K562 (cell line): ENCODE results near the gene C1QTNF5. TPM values are rescaled to one million over a fixed set of nuclear protein-coding genes. Genes with fewer than 3 reads are reported as not detected.

ENCODE experiments used
- ATAC-seq: fragments of 200-7000 bp; cut with Tn5 transposase; 3 replicates; pipeline ENCODE4 v1.9.1; 2020; ENCODE audit warnings: moderate library complexity
- BruUV-seq: library from RNA; stranded (reverse); fragments of 400-500 nt; replicated peaks from 2 replicates; lab custom pipeline; 2021; lab: Mats Ljungman, UMichigan
- CTCF ChIA-PET: fragments of 300-600 bp; formaldehyde crosslinking; extraction: SDS; loops from one replicate; lab custom pipeline; 2021; ENCODE audit warnings: low intra/inter-chr PET ratio; lab: Yijun Ruan, JAX
- POLR2A ChIA-PET: fragments of 300-600, 350-650 bp; sonication (Branson Sonifier 250); formaldehyde crosslinking; extraction: SDS; loops from one replicate; lab custom pipeline; 2021; ENCODE audit warnings: antibody characterized with exemption, inconsistent platforms; lab: Yijun Ruan, JAX
- DNase-seq, 4 experiments: peaks; one replicate each; pipeline versions ENCODE4 v3.0.0 to v3.0.0-alpha.2; 2011 to 2018; ENCODE audit warnings: low spot score in 3 of 4, mixed read lengths in 3 of 4; ENCODE audit errors: extremely low read depth in 1 of 4
- FAIRE-seq: peaks from 2 replicates; lab custom pipeline; 2011; peaks lifted over from hg19 to GRCh38; lab: Jason Lieb, UNC
- H2AFZ ChIP-seq: 2 replicates; pipeline ENCODE4 v1.6.0; 2011; ENCODE audit warnings: low read depth, low read length, control low read depth, inconsistent platforms
- H3K27ac ChIP-seq: fragments of 200-600 bp; 3 replicates; pipeline ENCODE4 v1.8.0; 2011; ENCODE audit warnings: low read depth, mild to moderate bottlenecking, control low read depth, inconsistent platforms, low read length, moderate library complexity, mixed read lengths; ENCODE audit errors: extremely low read depth
- H3K27me3 ChIP-seq, 2 experiments: fragments of 300-600 bp in 1 of 2; 2 replicates in 1 of 2; 3 replicates in 1 of 2; pipeline versions ENCODE4 v1.6.0 to v1.8.0; 2011; ENCODE audit warnings: inconsistent platforms in 2 of 2, low read length in 2 of 2, mild to moderate bottlenecking in 1 of 2, mixed read lengths in 1 of 2, moderate library complexity in 1 of 2; ENCODE audit not compliant: control insufficient read depth in 2 of 2, insufficient read depth in 2 of 2
- H3K36me3 ChIP-seq: fragments of 300-600 bp; 3 replicates; pipeline ENCODE4 v1.8.0; 2011; ENCODE audit warnings: mild to moderate bottlenecking, low read length, inconsistent platforms; ENCODE audit not compliant: control insufficient read depth, insufficient read depth
- H3K4me1 ChIP-seq, 2 experiments: fragments of 200-600 bp in 1 of 2; replicated peaks in 1 of 2; 2 replicates in 1 of 2; 3 replicates in 1 of 2; pipeline versions ENCODE4 v1.5.1 to v1.8.0; 2011; ENCODE audit warnings: inconsistent platforms in 2 of 2, low read length in 2 of 2, mild to moderate bottlenecking in 1 of 2, mixed read lengths in 1 of 2, moderate library complexity in 1 of 2; ENCODE audit not compliant: control insufficient read depth in 2 of 2, insufficient read depth in 2 of 2
- H3K4me2 ChIP-seq: 2 replicates; pipeline ENCODE4 v1.6.1; 2011; ENCODE audit warnings: low read length, control low read depth, inconsistent platforms, mixed read lengths; ENCODE audit not compliant: insufficient read depth
- H3K4me3 ChIP-seq: fragments of 200-600 bp; sonication (generic), shearing (Covaris generic); 2 replicates; pipeline ENCODE4 v1.5.1; 2016; ENCODE audit warnings: control low read depth, inconsistent platforms
- H3K79me2 ChIP-seq: fragments of 200-600 bp; 3 replicates; pipeline ENCODE4 v1.8.0; 2011; ENCODE audit warnings: low read length, inconsistent platforms; ENCODE audit not compliant: control insufficient read depth, insufficient read depth
- H3K9ac ChIP-seq, 2 experiments: 2 replicates each; pipeline versions ENCODE4 v1.6.0 to v1.6.1; 2011; ENCODE audit warnings: low read depth in 2 of 2, low read length in 2 of 2, control low read depth in 1 of 2, inconsistent platforms in 1 of 2, mild to moderate bottlenecking in 1 of 2, mixed read lengths in 1 of 2; ENCODE audit not compliant: insufficient read depth in 1 of 2
- H3K9me1 ChIP-seq: one replicate; pipeline ENCODE4 v1.6.0; 2011; ENCODE audit warnings: inconsistent platforms, mild to moderate bottlenecking, low read length, moderate library complexity; ENCODE audit not compliant: control insufficient read depth, insufficient read depth
- H3K9me3 ChIP-seq: replicated peaks from 2 replicates; pipeline ENCODE4 v1.5.1; 2011; ENCODE audit warnings: low read depth, low read length, inconsistent platforms; ENCODE audit not compliant: control insufficient read depth, insufficient read depth
- H4K20me1 ChIP-seq: replicated peaks from 2 replicates; pipeline ENCODE4 v1.6.1; 2011; ENCODE audit warnings: low read length, inconsistent platforms, mixed read lengths; ENCODE audit not compliant: control insufficient read depth, insufficient read depth
- BCOR ChIP-seq: fragments of 450-650 bp; IDR thresholded peaks from 2 replicates; pipeline ENCODE4 v1.6.1; 2016
- FOXM1 ChIP-seq, 2 experiments: fragments of 450-650 bp in 1 of 2; sonication (generic) in 1 of 2; formaldehyde crosslinking in 1 of 2; IDR thresholded peaks; 2 replicates each; pipeline versions ENCODE4 v1.6.1 to v1.9.0; 2017 to 2022; ENCODE audit warnings: low read depth in 2 of 2, mild to moderate bottlenecking in 2 of 2, missing genetic modification reagents in 1 of 2, moderate library complexity in 1 of 2
- POLR2B ChIP-seq: fragments of 450-650 bp; IDR thresholded peaks from 2 replicates; pipeline ENCODE4 v1.6.1; 2018; ENCODE audit warnings: low read depth; ENCODE audit not compliant: partially characterized antibody
- TOE1 ChIP-seq, 2 experiments: fragments of 450-650 bp in 1 of 2; sonication (generic) in 1 of 2; formaldehyde crosslinking in 1 of 2; IDR thresholded peaks; 2 replicates each; pipeline versions ENCODE4 v1.7.1 to v1.8.0; 2016 to 2022; ENCODE audit warnings: borderline replicate concordance in 2 of 2, mild to moderate bottlenecking in 2 of 2, antibody characterized with exemption in 1 of 2, inconsistent platforms in 1 of 2, low read depth in 1 of 2, missing genetic modification reagents in 1 of 2, moderate library complexity in 1 of 2
- ZNF444 ChIP-seq: fragments of 250-450 bp; sonication (Bioruptor Pico); IDR thresholded peaks from 2 replicates; pipeline ENCODE4 v1.4.0; 2020; ENCODE audit warnings: mild to moderate bottlenecking, moderate library complexity
- ZNF586 ChIP-seq: fragments of 450-650 bp; formaldehyde crosslinking; conservative IDR thresholded peaks from 2 replicates; pipeline ENCODE4 v1.4.0; 2020; ENCODE audit warnings: mild to moderate bottlenecking, moderate library complexity
- ZZZ3 ChIP-seq: fragments of 450-650 bp; IDR thresholded peaks from 2 replicates; pipeline ENCODE4 v1.6.1; 2016; ENCODE audit warnings: antibody characterized with exemption, mild to moderate bottlenecking, moderate library complexity
- WGBS: fragments of 100-300 bp; shearing (Covaris generic); methylation state at CpG from one replicate; pipeline ENCODE4 v1.1.6; 2016; ENCODE audit warnings: low coverage, mixed read lengths; ENCODE audit not compliant: insufficient coverage; ENCODE audit errors: missing lambda C conversion rate; 5-methylcytosine and 5-hydroxymethylcytosine counted together
- in situ Hi-C: fragments of 300-500 bp; cut with MboI; formaldehyde crosslinking; loops from 4 replicates; pipeline ENCODE4 v1.15.0; 2018; ENCODE audit warnings: inconsistent platforms, mixed read lengths
- intact Hi-C: fragments of 100-400 bp; cut with micrococcal nuclease; formaldehyde crosslinking; loops from 2 replicates; pipeline ENCODE4 v1.14.2; 2022
- polyA plus RNA-seq, 8 experiments: library from polyadenylated mRNA; depleted of rRNA in 4 of 8; stranded (reverse) in 5 of 8; unstranded in 3 of 8; fragments of >200 nt; fragmentation: Nextera tagmentation in 2 of 8; fragmentation: Illumina TruSeq in 1 of 8; extraction: Ambion mirVana in 2 of 8; extraction: Trizol in 1 of 8; gene quantifications; 2 replicates each; pipeline versions ENCODE4 v1.2.1 to v1.2.3, GENCODE V29; 2011 to 2014; ENCODE audit warnings: inconsistent platforms in 1 of 8, missing spikeins in 1 of 8
- total RNA-seq, 7 experiments: library from RNA; depleted of rRNA in 6 of 7; stranded (reverse); fragments of >200 nt in 6 of 7; fragmentation: Illumina TruSeq in 2 of 7; extraction: Trizol in 2 of 7; gene quantifications; 2 replicates each; pipeline versions ENCODE4 v1.2.1 to v1.2.3, GENCODE V29; 2011 to 2021; ENCODE audit warnings: low replicate concordance in 1 of 7
- TF ChIP-seq, protein P1 (sequence below): fragments of 450-650 bp; IDR thresholded peaks from 2 replicates; pipeline ENCODE4 v1.6.1; 2017; ENCODE audit warnings: antibody characterized with exemption
- TF ChIP-seq, protein P2 (sequence below): fragments of 450-650 bp; IDR thresholded peaks from 2 replicates; pipeline ENCODE4 v1.6.1; 2018; ENCODE audit not compliant: partially characterized antibody
- TF ChIP-seq, protein P3 (sequence below): fragments of 200-400 bp; formaldehyde crosslinking; IDR thresholded peaks from 2 replicates; pipeline ENCODE4 v1.6.1; 2017; ENCODE audit warnings: mild to moderate bottlenecking, low read depth, low read length, moderate library complexity

Gene C1QTNF5
- total and polyA plus RNA-seq, 9 of the 15 experiments (the other 6 are each of a cell fraction or from before 2014, with no cell fraction given) = 0.07 to 0.76 (median 0.24) TPM; not detected in 1

- no peak for TF ChIP-seq TOE1 (IDR thresholded peaks at IDR 0.05; ENCODE audit: borderline replicate concordance)
- TF ChIP-seq TOE1 (CRISPR knock-in tag; IDR thresholded peaks at IDR 0.05; ENCODE audit: borderline replicate concordance, low read depth) = no peak
- TF ChIP-seq, protein P1, sequence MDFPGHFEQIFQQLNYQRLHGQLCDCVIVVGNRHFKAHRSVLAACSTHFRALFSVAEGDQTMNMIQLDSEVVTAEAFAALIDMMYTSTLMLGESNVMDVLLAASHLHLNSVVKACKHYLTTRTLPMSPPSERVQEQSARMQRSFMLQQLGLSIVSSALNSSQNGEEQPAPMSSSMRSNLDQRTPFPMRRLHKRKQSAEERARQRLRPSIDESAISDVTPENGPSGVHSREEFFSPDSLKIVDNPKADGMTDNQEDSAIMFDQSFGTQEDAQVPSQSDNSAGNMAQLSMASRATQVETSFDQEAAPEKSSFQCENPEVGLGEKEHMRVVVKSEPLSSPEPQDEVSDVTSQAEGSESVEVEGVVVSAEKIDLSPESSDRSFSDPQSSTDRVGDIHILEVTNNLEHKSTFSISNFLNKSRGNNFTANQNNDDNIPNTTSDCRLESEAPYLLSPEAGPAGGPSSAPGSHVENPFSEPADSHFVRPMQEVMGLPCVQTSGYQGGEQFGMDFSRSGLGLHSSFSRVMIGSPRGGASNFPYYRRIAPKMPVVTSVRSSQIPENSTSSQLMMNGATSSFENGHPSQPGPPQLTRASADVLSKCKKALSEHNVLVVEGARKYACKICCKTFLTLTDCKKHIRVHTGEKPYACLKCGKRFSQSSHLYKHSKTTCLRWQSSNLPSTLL = no peak
- TF ChIP-seq FOXM1 (IDR thresholded peaks at IDR 0.05; ENCODE audit: low read depth) = no peak
- TF ChIP-seq FOXM1 (CRISPR knock-in tag; IDR thresholded peaks at IDR 0.05; ENCODE audit: low read depth) = no peak
- TF ChIP-seq ZNF444 (CRISPR knock-in tag) = no peak
Measured at GRCh38 chr11:119329320-119329719, 11.4 kb downstream of the C1QTNF5 start (continued).

GRCh38 chr11:119324189-119324588 is 16.5 kb downstream of the C1QTNF5 start:
- in situ Hi-C loops = no loop called here
- intact Hi-C loops = loop anchor here (5.0 kb wide), 1 partner anchor 397 kb away; the partner anchor contains the start of gene BCL9L
- no peak overlapping the region for H3K9ac ChIP-seq
- no peaks in the 10 kb centered on the region for H3K27me3 ChIP-seq
- CTCF ChIA-PET = interaction anchor here (0.5 to 1.5 kb wide), 5 partner anchors 150 to 417 kb away, joined by 3 to 5 read pairs (median 3); partner anchors contain the start of gene C2CD2L
- no TSS peak for BruUV-seq
- H3K4me2 ChIP-seq = no peak overlapping the region
- no peak overlapping the region for H2AFZ ChIP-seq
- ATAC-seq = no peak
- H3K4me1 ChIP-seq = peaks cover 21 to 34% of the 10 kb centered on the region in 2 experiments
- no peak overlapping the region for H3K27ac ChIP-seq
- 38% methylated on average over 4 of the region's 4 CpGs for WGBS
- H4K20me1 ChIP-seq = no peaks in the 10 kb centered on the region
- H3K9me3 ChIP-seq = no peaks in the 10 kb centered on the region
- FAIRE-seq = no peak
- no peak overlapping the region for H3K4me3 ChIP-seq
- no peaks in the 10 kb centered on the region for H3K9me1 ChIP-seq
- H3K79me2 ChIP-seq = peaks cover 4% of the 10 kb centered on the region; the same call in 2 of the 3 replicates
- no peaks in the 10 kb centered on the region for H3K36me3 ChIP-seq
- POLR2A ChIA-PET = interaction anchor here (0.5 to 1.7 kb wide), 5 partner anchors 14 to 413 kb away, joined by 3 to 4 read pairs (median 3); no protein-coding TSS in a partner anchor
- DNase-seq = no peak
- TF ChIP-seq POLR2B (no peak), ZNF586 (CRISPR knock-in tag) (no peak), ZZZ3 (no peak), BCOR (no peak)
- TF ChIP-seq, protein P2, sequence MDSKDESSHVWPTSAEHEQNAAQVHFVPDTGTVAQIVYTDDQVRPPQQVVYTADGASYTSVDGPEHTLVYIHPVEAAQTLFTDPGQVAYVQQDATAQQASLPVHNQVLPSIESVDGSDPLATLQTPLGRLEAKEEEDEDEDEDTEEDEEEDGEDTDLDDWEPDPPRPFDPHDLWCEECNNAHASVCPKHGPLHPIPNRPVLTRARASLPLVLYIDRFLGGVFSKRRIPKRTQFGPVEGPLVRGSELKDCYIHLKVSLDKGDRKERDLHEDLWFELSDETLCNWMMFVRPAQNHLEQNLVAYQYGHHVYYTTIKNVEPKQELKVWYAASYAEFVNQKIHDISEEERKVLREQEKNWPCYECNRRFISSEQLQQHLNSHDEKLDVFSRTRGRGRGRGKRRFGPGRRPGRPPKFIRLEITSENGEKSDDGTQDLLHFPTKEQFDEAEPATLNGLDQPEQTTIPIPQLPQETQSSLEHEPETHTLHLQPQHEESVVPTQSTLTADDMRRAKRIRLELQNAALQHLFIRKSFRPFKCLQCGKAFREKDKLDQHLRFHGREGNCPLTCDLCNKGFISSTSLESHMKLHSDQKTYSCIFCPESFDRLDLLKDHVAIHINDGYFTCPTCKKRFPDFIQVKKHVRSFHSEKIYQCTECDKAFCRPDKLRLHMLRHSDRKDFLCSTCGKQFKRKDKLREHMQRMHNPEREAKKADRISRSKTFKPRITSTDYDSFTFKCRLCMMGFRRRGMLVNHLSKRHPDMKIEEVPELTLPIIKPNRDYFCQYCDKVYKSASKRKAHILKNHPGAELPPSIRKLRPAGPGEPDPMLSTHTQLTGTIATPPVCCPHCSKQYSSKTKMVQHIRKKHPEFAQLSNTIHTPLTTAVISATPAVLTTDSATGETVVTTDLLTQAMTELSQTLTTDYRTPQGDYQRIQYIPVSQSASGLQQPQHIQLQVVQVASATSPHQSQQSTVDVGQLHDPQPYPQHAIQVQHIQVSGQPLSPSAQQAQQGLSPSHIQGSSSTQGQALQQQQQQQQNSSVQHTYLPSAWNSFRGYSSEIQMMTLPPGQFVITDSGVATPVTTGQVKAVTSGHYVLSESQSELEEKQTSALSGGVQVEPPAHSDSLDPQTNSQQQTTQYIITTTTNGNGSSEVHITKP = no peak
- TF ChIP-seq, protein P3, sequence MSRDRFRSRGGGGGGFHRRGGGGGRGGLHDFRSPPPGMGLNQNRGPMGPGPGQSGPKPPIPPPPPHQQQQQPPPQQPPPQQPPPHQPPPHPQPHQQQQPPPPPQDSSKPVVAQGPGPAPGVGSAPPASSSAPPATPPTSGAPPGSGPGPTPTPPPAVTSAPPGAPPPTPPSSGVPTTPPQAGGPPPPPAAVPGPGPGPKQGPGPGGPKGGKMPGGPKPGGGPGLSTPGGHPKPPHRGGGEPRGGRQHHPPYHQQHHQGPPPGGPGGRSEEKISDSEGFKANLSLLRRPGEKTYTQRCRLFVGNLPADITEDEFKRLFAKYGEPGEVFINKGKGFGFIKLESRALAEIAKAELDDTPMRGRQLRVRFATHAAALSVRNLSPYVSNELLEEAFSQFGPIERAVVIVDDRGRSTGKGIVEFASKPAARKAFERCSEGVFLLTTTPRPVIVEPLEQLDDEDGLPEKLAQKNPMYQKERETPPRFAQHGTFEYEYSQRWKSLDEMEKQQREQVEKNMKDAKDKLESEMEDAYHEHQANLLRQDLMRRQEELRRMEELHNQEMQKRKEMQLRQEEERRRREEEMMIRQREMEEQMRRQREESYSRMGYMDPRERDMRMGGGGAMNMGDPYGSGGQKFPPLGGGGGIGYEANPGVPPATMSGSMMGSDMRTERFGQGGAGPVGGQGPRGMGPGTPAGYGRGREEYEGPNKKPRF = no peak
